NCI-H1436 treated with DMSO at 0.1 percent for 48 hours (cell line): ENCODE results near the gene LIMK1.
"Not testable (repeated sequence)": the region's sequence is repeated elsewhere in the genome, so short reads cannot be mapped to it uniquely, and the experiment has no call there.

Experiments
- DNase-seq: peaks from one replicate; lab custom pipeline; 2025; lab: John Stamatoyannopoulos, UW

Gene LIMK1

DNA sequence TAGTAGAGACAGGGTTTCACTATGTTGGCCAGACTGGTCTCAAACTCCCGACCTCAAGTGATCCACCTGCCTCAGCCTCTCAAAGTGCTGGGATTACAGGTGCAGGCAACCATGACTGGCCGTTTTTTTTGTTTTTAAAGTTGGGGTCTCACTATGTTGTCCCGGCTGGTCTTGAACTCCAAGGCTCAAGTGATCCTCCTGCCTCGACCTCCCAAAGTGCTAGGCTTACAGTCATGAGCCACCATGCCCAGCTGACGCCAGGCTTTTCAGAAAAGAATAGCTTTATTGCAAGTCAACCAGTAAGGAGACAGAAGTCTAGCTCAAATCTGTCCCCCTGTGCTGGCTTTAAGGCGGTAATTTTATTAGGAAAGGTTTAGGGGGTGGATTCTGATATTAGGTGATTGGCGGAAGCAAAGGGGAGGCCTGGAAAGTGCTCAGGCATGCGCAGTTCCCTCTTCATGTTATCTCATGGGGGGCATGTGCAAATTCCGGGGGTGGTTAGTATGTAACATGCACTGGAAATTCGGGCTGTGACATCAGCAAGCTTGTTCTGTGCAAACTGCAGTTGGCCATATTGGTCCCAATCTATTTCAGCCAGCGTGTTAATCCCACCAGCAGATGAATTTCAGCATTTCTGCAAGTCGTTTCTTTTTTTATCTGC lies 42.7 kb downstream of the LIMK1 start:
- DNase-seq: no peak

DNA sequence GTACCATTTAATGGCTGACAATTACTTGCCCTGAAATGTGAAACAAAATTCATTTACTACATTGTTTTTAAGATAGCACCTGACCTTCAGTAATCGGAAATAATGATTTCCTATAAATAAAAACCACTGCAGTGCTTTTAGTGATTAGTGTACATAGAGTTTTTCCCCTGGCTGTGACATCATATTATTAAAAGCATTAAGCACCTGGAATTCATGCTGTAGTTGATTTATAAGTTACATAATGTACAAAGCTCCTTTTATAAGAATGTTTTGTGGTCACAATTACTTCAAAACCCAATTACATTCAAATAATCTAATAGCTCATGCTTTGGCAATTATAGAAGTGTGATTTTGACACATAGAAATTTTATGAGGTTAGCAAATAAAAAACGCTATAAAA lies 46.3 kb downstream of the LIMK1 start:
- no peak for DNase-seq

DNA sequence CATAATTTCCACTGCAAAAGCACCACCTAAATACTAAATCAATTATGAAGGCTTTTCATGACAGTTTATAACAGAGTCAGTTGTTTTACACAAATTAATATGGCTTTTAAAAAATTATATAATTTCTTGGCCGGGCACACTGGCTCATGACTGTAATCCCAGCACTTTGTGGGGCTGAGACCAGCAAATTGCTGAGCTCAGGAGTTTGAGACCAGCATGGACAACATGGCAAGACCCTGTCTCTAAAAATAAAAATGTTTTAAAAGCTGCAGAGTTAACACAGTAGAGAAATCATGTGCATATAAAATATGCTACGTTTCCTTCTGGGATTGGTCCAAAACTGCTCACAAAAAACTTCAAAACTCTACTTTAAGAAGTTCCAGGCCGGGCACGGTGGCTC lies 46.9 kb downstream of the LIMK1 start:
- DNase-seq: no peak

GRCh38 chr7:74134117-74134620 lies 50.6 kb downstream of the LIMK1 start:
- DNase-seq: no peak

- DNase-seq: no peak
Observed at GRCh38 chr7:74138334-74138867, 54.8 kb downstream of the LIMK1 start.

GRCh38 chr7:74138945-74139843 lies 55.6 kb downstream of the LIMK1 start:
- DNase-seq: no peak

DNA sequence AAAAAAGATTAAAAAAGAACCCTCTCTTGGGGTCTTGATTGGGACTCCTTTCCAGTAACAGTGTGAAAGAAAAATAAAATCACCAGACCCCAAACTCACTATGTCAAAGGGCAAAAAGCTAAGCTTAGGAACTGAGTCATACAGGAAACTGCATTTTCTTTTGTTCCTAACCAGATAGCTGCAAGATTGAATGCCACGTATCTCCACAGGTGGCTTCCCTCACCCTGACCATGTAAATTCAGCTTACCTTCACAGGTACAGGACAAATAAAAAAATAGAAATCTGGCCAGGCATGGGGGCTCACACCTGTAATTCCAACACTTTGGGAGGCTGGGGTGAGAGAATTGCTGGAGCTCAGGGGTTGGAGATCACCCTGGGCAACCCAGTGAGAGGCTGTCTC lies 58.1 kb downstream of the LIMK1 start:
- DNase-seq: no peak

- no peak for DNase-seq
Observed at GRCh38 chr7:74143383-74143782, 59.8 kb downstream of the LIMK1 start.

DNA sequence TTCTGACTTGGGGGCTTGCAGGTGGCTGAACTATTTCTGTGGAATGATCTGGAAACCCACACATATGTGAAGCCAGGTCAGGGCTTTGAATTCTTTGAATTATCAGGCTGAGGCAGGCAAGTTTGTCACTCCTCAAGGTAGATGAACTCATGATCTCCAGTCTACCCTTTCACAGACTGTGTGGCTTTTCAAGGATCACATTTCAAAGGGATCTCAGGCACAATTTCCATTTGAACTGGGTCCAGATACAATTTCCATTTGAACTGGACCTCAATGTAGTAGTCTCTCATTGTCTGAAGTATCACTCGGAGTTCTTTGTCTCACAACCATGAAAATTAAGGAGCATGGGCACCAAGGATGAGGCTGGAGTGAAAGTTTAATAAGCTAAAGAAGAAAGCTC lies 64.9 kb downstream of the LIMK1 start:
- DNase-seq: no peak

- no peak for DNase-seq
Observed at GRCh38 chr7:74149071-74149470, 65.5 kb downstream of the LIMK1 start.

DNA sequence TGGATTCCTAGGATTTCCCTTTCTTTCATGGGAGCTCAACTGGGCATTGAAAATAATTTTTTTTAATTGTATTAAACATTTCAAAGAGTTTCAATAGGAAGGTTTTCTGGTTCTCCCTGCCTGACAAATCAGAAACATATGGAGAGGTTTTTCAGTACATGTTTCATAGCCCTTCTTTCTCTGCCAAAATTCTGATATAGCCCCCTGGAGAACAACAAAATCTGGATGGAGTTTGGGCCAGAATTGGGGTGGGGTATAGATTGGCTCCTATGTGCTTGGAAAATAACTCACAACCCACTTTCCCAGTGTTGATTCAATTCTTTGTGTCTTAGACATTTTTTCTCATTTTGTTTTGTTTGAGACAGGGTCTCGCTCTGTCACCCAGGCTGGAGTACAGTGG lies 66.0 kb downstream of the LIMK1 start:
- DNase-seq: no peak

DNA sequence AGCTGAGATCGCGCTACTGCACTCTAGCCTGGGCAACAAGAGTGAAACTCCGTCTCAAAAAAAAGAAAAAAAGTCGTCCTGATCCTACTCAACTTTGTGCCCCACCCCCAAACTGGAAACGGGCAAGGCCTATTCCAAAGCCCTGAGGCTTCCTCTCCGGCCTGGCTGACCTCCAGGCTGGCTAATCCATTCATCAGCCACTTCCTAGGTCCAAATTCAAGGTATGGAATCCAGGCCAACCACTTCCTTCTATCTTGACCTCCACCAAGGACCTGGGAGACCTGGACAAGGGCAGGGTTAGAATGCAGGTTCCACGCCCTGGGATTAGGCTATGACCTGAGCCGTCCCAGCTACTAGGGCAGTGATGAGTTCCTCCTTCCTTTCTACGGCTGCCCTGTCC lies 70.1 kb downstream of the LIMK1 start:
- DNase-seq: no peak

DNA sequence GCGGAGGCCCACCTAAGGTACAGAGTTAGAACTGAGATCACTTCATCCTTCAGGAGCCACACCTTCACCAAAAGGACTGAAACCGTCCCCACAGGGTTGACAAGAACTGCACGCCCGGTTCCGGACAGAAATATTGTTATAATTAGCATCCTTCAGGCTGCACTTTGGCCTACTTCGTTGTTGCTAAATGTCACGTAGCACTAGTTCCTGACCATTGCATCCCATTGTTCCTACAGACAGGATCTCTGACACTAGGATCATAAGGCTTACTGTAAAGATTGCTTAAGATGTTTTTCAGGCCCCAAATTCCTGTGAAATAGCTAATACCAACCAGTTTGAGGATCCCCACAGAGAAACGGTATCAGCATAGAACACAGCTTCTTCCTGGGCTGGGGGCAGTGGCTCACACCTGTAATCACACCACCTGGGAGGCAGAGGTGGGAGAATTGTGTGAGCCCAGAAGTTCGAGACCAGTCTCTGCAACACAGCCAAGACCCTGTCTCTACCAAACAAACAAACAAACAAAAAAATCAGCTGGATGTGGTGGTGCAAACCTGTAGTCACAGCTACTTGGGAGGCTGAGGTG lies 72.3 kb downstream of the LIMK1 start:
- DNase-seq: no peak

- DNase-seq: no peak
Observed at GRCh38 chr7:74157605-74158004, 74.0 kb downstream of the LIMK1 start.

- DNase-seq: no peak
Observed at GRCh38 chr7:74164985-74165456, 81.4 kb downstream of the LIMK1 start.

- DNase-seq: no peak
Observed at GRCh38 chr7:74165867-74166593, 82.4 kb downstream of the LIMK1 start.

DNA sequence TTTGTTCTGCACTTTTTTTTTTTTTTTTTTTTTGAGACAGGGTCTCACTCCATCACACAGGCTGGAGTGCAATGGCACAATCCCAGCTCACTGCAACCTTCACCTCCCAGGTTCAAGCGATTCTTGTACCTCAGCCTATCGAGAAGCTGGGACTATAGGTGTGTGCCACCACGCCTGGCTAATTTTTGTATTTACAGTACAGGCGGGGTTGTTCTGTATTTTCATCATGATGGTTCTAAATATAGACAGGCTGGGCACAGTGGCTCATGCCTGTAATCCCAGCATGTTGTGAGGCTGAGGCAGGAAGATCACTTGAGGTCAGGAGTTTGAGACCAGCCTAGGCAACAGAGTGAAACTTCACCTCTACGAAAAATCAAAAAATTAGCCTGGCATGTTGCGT lies 83.7 kb downstream of the LIMK1 start:
- DNase-seq: not testable (repeated sequence)
